Activated T-cell treated with anti-CD3 and anti-CD28 coated beads, Interleukin-2, amount 50 U/mL, for 4 hours (primary cell): Measurements from ENCODE around the gene HMG20A. TPM values are rescaled to one million over a fixed set of nuclear protein-coding genes. Genes with fewer than 3 reads are reported as not detected.
"Not testable (repeated sequence)": the region's sequence is repeated elsewhere in the genome, so short reads cannot be mapped to it uniquely, and the experiment has no call there.

Experiments used
- ATAC-seq, 2 donors: fragments of 200-7000 bp; cut with Tn5 transposase; one replicate each; pipeline ENCODE4 v1.10.0; 2021
- DNase-seq: peaks from one replicate; pipeline ENCODE4 v3.0.0-alpha.2; 2020
- H3K27me3 Mint-ChIP-seq: one replicate; pipeline ENCODE4 v1.8.0; 2021; ENCODE audit warnings: low read depth, mixed read lengths
- H3K36me3 Mint-ChIP-seq: one replicate; pipeline ENCODE4 v1.8.0; 2022; ENCODE audit warnings: mixed read lengths; ENCODE audit not compliant: insufficient read depth
- H3K4me1 Mint-ChIP-seq: one replicate; pipeline ENCODE4 v1.8.0; 2021; ENCODE audit warnings: low read depth, mixed read lengths
- H3K4me3 Mint-ChIP-seq: one replicate; pipeline ENCODE4 v1.8.0; 2021; ENCODE audit warnings: mild to moderate bottlenecking, moderate library complexity, mixed read lengths
- H3K9me3 Mint-ChIP-seq: one replicate; pipeline ENCODE4 v1.8.0; 2021; ENCODE audit warnings: mixed read lengths
- total RNA-seq, 3 donors: library from RNA; stranded (reverse); gene quantifications; one replicate each; pipeline ENCODE4 v1.2.1, GENCODE V29; 2021

The HMG20A gene
- total RNA-seq, 3 donors from 2014 or later = 32.7 to 35.1 (median 34.3) TPM

GRCh38 chr15:77395013-77395774, 25.5 kb upstream of the HMG20A start:
- H3K9me3 Mint-ChIP-seq = peaks cover 41% of the 10 kb centered on the region
- H3K27me3 Mint-ChIP-seq = no peaks in the 10 kb centered on the region
- H3K4me3 Mint-ChIP-seq = no peak overlapping the region
- peaks cover 11% of the 10 kb centered on the region for H3K36me3 Mint-ChIP-seq
- no peak for DNase-seq
- ATAC-seq = no peak
- H3K4me1 Mint-ChIP-seq = peaks cover 1% of the 10 kb centered on the region

GRCh38 chr15:77396692-77397091, 24.0 kb upstream of the HMG20A start:
- DNase-seq (no peak), ATAC-seq (no peak)
- Mint-ChIP-seq H3K4me1 (peaks cover 4% of the 10 kb centered on the region), H3K9me3 (peaks cover 44% of the 10 kb centered on the region), H3K36me3 (peaks cover 11% of the 10 kb centered on the region), H3K4me3 (no peak overlapping the region), H3K27me3 (no peaks in the 10 kb centered on the region)

GRCh38 chr15:77398927-77399326, 21.8 kb upstream of the HMG20A start:
- no peaks in the 10 kb centered on the region for H3K27me3 Mint-ChIP-seq
- H3K36me3 Mint-ChIP-seq = peaks cover 7% of the 10 kb centered on the region
- DNase-seq = no peak
- H3K4me3 Mint-ChIP-seq = no peak overlapping the region
- H3K4me1 Mint-ChIP-seq = peaks cover 17% of the 10 kb centered on the region
- H3K9me3 Mint-ChIP-seq = peaks cover 44% of the 10 kb centered on the region
- no peak for ATAC-seq

GRCh38 chr15:77400258-77400657, 20.4 kb upstream of the HMG20A start:
- no peak for DNase-seq
- peaks cover 4% of the 10 kb centered on the region for H3K36me3 Mint-ChIP-seq
- no peak overlapping the region for H3K4me3 Mint-ChIP-seq
- H3K9me3 Mint-ChIP-seq = peaks cover 40% of the 10 kb centered on the region
- H3K4me1 Mint-ChIP-seq = peaks cover 17% of the 10 kb centered on the region
- no peak for ATAC-seq
- H3K27me3 Mint-ChIP-seq = no peaks in the 10 kb centered on the region

- Mint-ChIP-seq H3K36me3 (peaks cover 3% of the 10 kb centered on the region), H3K4me3 (no peak overlapping the region), H3K9me3 (peaks cover 26% of the 10 kb centered on the region), H3K4me1 (peaks cover 24% of the 10 kb centered on the region), H3K27me3 (no peaks in the 10 kb centered on the region)
- DNase-seq (no peak), ATAC-seq (peak; percentile 67 to 73)
Observed at GRCh38 chr15:77402740-77403379, 17.8 kb upstream of the HMG20A start.

GRCh38 chr15:77406173-77406759, 14.4 kb upstream of the HMG20A start:
- peaks cover 37% of the 10 kb centered on the region for H3K4me1 Mint-ChIP-seq
- DNase-seq, H3K27me3 Mint-ChIP-seq: not testable (repeated sequence)

GRCh38 chr15:77406846-77407245, 13.8 kb upstream of the HMG20A start:
- no peaks in the 10 kb centered on the region for H3K36me3 Mint-ChIP-seq
- no peaks in the 10 kb centered on the region for H3K9me3 Mint-ChIP-seq
- ATAC-seq = no peak
- no peak for DNase-seq
- H3K4me3 Mint-ChIP-seq = no peak overlapping the region
- no peaks in the 10 kb centered on the region for H3K27me3 Mint-ChIP-seq
- peaks cover 37% of the 10 kb centered on the region for H3K4me1 Mint-ChIP-seq

More at GRCh38 chr15:77406173-77406759, 14.4 kb upstream of the HMG20A start:
- H3K4me3 Mint-ChIP-seq, ATAC-seq, H3K9me3 Mint-ChIP-seq, H3K36me3 Mint-ChIP-seq: not testable (repeated sequence)

GRCh38 chr15:77409259-77410156, 11.2 kb upstream of the HMG20A start:
- ATAC-seq = peak; percentile 82 to 88
- Mint-ChIP-seq H3K4me1 (peaks cover 25% of the 10 kb centered on the region), H3K27me3 (no peaks in the 10 kb centered on the region), H3K9me3 (no peaks in the 10 kb centered on the region), H3K4me3 (peak overlapping the region; percentile 59), H3K36me3 (no peaks in the 10 kb centered on the region)
- DNase-seq = no peak

- not testable (repeated sequence) for ATAC-seq, DNase-seq, H3K27me3 Mint-ChIP-seq, H3K9me3 Mint-ChIP-seq, H3K36me3 Mint-ChIP-seq
- H3K4me3 Mint-ChIP-seq = peak overlapping the region; percentile 59
- peaks cover 25% of the 10 kb centered on the region for H3K4me1 Mint-ChIP-seq
Observed at GRCh38 chr15:77410157-77410500, 10.6 kb upstream of the HMG20A start.

GRCh38 chr15:77410701-77411618, 9.7 kb upstream of the HMG20A start:
- Mint-ChIP-seq H3K36me3 (no peaks in the 10 kb centered on the region), H3K4me3 (no peak overlapping the region), H3K27me3 (no peaks in the 10 kb centered on the region), H3K9me3 (no peaks in the 10 kb centered on the region), H3K4me1 (peaks cover 25% of the 10 kb centered on the region)
- DNase-seq (no peak), ATAC-seq (no peak)

GRCh38 chr15:77411619-77411976, 9.1 kb upstream of the HMG20A start:
- H3K9me3 Mint-ChIP-seq = no peaks in the 10 kb centered on the region
- H3K27me3 Mint-ChIP-seq = no peaks in the 10 kb centered on the region
- no peak overlapping the region for H3K4me3 Mint-ChIP-seq
- no peak for ATAC-seq
- no peaks in the 10 kb centered on the region for H3K36me3 Mint-ChIP-seq
- no peak for DNase-seq
- H3K4me1 Mint-ChIP-seq = peaks cover 18% of the 10 kb centered on the region

GRCh38 chr15:77412972-77413698, 7.6 kb upstream of the HMG20A start:
- Mint-ChIP-seq H3K27me3 (no peaks in the 10 kb centered on the region), H3K4me1 (peaks cover 25% of the 10 kb centered on the region), H3K9me3 (no peaks in the 10 kb centered on the region), H3K36me3 (no peaks in the 10 kb centered on the region), H3K4me3 (no peak overlapping the region)
- DNase-seq = no peak
- no peak for ATAC-seq
